DOHH2 (cell line): ENCODE data around the gene SMTN.

Experiments used
- H3F3A ChIP-seq: fragments of 200-600 bp; sonication (generic), shearing (Covaris generic); 2 replicates; pipeline ENCODE4 v1.6.0; 2016; ENCODE audit warnings: antibody characterized with exemption, mild to moderate bottlenecking; ENCODE audit not compliant: control insufficient read depth, insufficient read depth
- H3K27ac ChIP-seq: fragments of 200-600 bp; sonication (generic); 2 replicates; pipeline ENCODE4 v1.5.1; 2014; ENCODE audit warnings: low read depth, mild to moderate bottlenecking, low read length, moderate library complexity
- H3K27me3 ChIP-seq: fragments of 200-600 bp; sonication (generic); 2 replicates; pipeline ENCODE4 v1.6.1; 2014; ENCODE audit warnings: mild to moderate bottlenecking, low read length, mixed read lengths; ENCODE audit not compliant: control insufficient read depth
- H3K36me3 ChIP-seq: fragments of 200-600 bp; sonication (generic); 2 replicates; pipeline ENCODE4 v1.6.1; 2014; ENCODE audit warnings: mild to moderate bottlenecking, low read length, moderate library complexity, mixed read lengths; ENCODE audit not compliant: control insufficient read depth
- H3K4me1 ChIP-seq: fragments of 200-600 bp; sonication (generic); 2 replicates; pipeline ENCODE4 v1.6.1; 2014; ENCODE audit warnings: mild to moderate bottlenecking, low read length, mixed read lengths; ENCODE audit not compliant: control insufficient read depth
- H3K4me2 ChIP-seq: fragments of 200-600 bp; sonication (generic); 2 replicates; pipeline ENCODE4 v1.6.0; 2014; ENCODE audit warnings: mild to moderate bottlenecking, low read length, moderate library complexity
- H3K4me3 ChIP-seq: fragments of 200-600 bp; sonication (generic); 2 replicates; pipeline ENCODE4 v1.5.1; 2014; ENCODE audit warnings: mild to moderate bottlenecking, low read length, mixed read lengths
- H3K79me2 ChIP-seq: fragments of 200-600 bp; sonication (generic); 2 replicates; pipeline ENCODE4 v1.6.1; 2014; ENCODE audit warnings: mild to moderate bottlenecking, low read length, mixed read lengths; ENCODE audit not compliant: control insufficient read depth
- H3K9me2 ChIP-seq: fragments of 200-600 bp; sonication (generic); replicated peaks from 2 replicates; pipeline ENCODE4 v1.6.1; 2014; ENCODE audit warnings: mild to moderate bottlenecking, low read length, mixed read lengths; ENCODE audit not compliant: control insufficient read depth
- H3K9me3 ChIP-seq: fragments of 200-600 bp; sonication (generic); 2 replicates; pipeline ENCODE4 v1.6.1; 2014; ENCODE audit warnings: antibody characterized with exemption, low read length, mixed read lengths; ENCODE audit not compliant: control insufficient read depth, insufficient read depth
- H4K20me1 ChIP-seq: fragments of 200-600 bp; sonication (generic); 2 replicates; pipeline ENCODE4 v1.6.0; 2014; ENCODE audit warnings: low read depth, mild to moderate bottlenecking, antibody characterized with exemption, low read length, moderate library complexity; ENCODE audit not compliant: control insufficient read depth, insufficient read depth
- CTCF ChIP-seq: fragments of 200-600 bp; sonication (generic); IDR thresholded peaks from one replicate; pipeline ENCODE4 v1.5.1; 2014; ENCODE audit warnings: antibody characterized with exemption, mild to moderate bottlenecking, low read depth, low read length; ENCODE audit not compliant: poor library complexity, severe bottlenecking
- EZH2phosphoT487 ChIP-seq: fragments of 200-600 bp; sonication (generic); IDR thresholded peaks from 2 replicates; pipeline ENCODE4 v1.6.1; 2017; ENCODE audit warnings: borderline replicate concordance, mild to moderate bottlenecking, antibody characterized with exemption, low read length, moderate library complexity, mixed read lengths

SMTN gene

GRCh38 chr22:31085928-31086327, 4.8 kb downstream of the SMTN start:
- H3F3A ChIP-seq = 0 out of 2 replicates have a peak, but pooled peaks cover 4% of the 10 kb centered on the region
- TF ChIP-seq EZH2phosphoT487 (no peak), CTCF (no peak)
- H3K4me2 ChIP-seq = peak overlapping the region; percentile 89; the same call in 1 of the 2 replicates
- H4K20me1 ChIP-seq = no peaks in the 10 kb centered on the region
- 0 out of 2 replicates have a peak, but pooled peaks cover 3% of the 10 kb centered on the region for H3K36me3 ChIP-seq
- H3K27ac ChIP-seq = no peak overlapping the region
- peaks cover 47% of the 10 kb centered on the region for H3K4me1 ChIP-seq
- no peaks in the 10 kb centered on the region for H3K27me3 ChIP-seq
- H3K4me3 ChIP-seq = no peak overlapping the region; the same call in 1 of the 2 replicates
- H3K9me2 ChIP-seq = no peaks in the 10 kb centered on the region
- H3K79me2 ChIP-seq = peaks cover 19% of the 10 kb centered on the region
- H3K9me3 ChIP-seq = no peaks in the 10 kb centered on the region

GRCh38 chr22:31086703-31087330, 5.7 kb downstream of the SMTN start:
- Histone ChIP-seq H3K4me3 (no peak overlapping the region), H4K20me1 (no peaks in the 10 kb centered on the region), H3K27me3 (no peaks in the 10 kb centered on the region), H3K79me2 (peaks cover 19% of the 10 kb centered on the region), H3K27ac (no peak overlapping the region), H3K9me3 (no peaks in the 10 kb centered on the region), H3F3A (0 out of 2 replicates have a peak, but pooled peaks cover 4% of the 10 kb centered on the region), H3K4me1 (peaks cover 41% of the 10 kb centered on the region), H3K36me3 (0 out of 2 replicates have a peak, but pooled peaks cover 3% of the 10 kb centered on the region), H3K4me2 (no peak overlapping the region), H3K9me2 (no peaks in the 10 kb centered on the region)
- TF ChIP-seq EZH2phosphoT487 = no peak
- TF ChIP-seq CTCF = no peak

GRCh38 chr22:31087744-31088215, 6.7 kb downstream of the SMTN start:
- Histone ChIP-seq H3K9me3 (no peaks in the 10 kb centered on the region), H3F3A (0 out of 2 replicates have a peak, but pooled peaks cover 4% of the 10 kb centered on the region), H4K20me1 (no peaks in the 10 kb centered on the region), H3K4me1 (peaks cover 33% of the 10 kb centered on the region), H3K36me3 (0 out of 2 replicates have a peak, but pooled peaks cover 3% of the 10 kb centered on the region), H3K4me3 (no peak overlapping the region), H3K27ac (no peak overlapping the region), H3K9me2 (no peaks in the 10 kb centered on the region), H3K27me3 (no peaks in the 10 kb centered on the region), H3K79me2 (peaks cover 18% of the 10 kb centered on the region), H3K4me2 (no peak overlapping the region)
- TF ChIP-seq CTCF (no peak), EZH2phosphoT487 (no peak)
